Astrocyte of the cerebellum (primary cell): Measurements from ENCODE around the gene CACNG8.
A peak's percentile ranks its signal among the peaks of the same experiment; 100 is the strongest.

Experiments
- DNase-seq: peaks from one replicate; pipeline ENCODE4 v3.0.0-alpha.2; 2011; ENCODE audit warnings: low read depth
- H3K4me3 ChIP-seq: 2 replicates; pipeline ENCODE4 v1.5.1; 2011; ENCODE audit warnings: mild to moderate bottlenecking, low read depth, low read length, moderate library complexity
- in situ Hi-C: cut with HindIII; loops from 2 replicates; pipeline ENCODE4 v1.10.0; 2017; ENCODE audit warnings: low sequenced_read_pairs
- TF ChIP-seq, protein P1 (sequence below): IDR thresholded peaks from 2 replicates; pipeline ENCODE4 v1.5.1; 2012; ENCODE audit warnings: low read length, low read depth, moderate library complexity, mild to moderate bottlenecking; ENCODE audit errors: missing control alignments

The CACNG8 gene

DNA sequence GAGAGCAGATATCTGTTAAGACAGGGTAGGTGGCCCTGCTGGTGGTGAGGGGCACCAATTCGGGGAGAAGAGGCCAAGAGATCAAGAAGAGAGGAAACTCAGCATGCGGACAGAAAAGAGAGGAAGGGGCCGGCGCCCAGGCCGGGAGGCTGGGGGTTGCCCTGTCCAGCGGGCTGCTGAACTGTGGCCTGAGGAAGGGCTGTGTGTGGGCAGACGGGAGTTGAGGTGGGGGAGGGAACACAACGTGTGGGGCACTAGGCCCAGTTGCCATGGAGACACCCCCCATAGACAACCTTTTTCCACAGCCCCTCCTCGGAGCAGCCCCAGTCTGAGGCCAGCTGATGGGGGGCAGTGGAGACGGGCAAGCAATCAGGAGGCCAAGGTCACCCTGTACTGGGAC, 2.5 kb upstream of the CACNG8 start:
- no peak overlapping the region for H3K4me3 ChIP-seq
- TF ChIP-seq, protein P1, sequence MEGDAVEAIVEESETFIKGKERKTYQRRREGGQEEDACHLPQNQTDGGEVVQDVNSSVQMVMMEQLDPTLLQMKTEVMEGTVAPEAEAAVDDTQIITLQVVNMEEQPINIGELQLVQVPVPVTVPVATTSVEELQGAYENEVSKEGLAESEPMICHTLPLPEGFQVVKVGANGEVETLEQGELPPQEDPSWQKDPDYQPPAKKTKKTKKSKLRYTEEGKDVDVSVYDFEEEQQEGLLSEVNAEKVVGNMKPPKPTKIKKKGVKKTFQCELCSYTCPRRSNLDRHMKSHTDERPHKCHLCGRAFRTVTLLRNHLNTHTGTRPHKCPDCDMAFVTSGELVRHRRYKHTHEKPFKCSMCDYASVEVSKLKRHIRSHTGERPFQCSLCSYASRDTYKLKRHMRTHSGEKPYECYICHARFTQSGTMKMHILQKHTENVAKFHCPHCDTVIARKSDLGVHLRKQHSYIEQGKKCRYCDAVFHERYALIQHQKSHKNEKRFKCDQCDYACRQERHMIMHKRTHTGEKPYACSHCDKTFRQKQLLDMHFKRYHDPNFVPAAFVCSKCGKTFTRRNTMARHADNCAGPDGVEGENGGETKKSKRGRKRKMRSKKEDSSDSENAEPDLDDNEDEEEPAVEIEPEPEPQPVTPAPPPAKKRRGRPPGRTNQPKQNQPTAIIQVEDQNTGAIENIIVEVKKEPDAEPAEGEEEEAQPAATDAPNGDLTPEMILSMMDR: no peak
- DNase-seq: no peak
- in situ Hi-C loops: no loop called here

DNA sequence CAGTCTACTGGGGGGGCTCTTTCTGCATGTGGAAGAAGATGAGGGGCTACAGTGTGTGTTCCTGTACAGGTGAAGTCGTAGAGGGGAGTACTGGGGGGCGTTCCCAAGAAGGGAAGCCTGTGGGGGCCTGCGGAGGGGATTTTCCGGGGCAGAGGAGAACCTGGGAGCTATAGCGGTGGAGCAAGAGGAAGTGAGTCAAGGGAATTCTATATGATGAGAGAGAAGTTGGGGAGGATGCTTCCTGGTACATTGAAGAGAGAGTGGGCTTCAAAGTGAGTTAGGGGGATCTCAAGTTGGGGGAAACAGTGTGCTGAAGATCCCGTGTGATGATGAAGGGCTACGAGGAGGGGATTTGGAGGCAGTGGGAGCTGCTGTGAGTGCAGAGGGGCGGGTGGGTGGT, 1.9 kb upstream of the CACNG8 start:
- in situ Hi-C loops: no loop called here
- TF ChIP-seq, protein P1: no peak
- H3K4me3 ChIP-seq: no peak overlapping the region
- no peak for DNase-seq

DNA sequence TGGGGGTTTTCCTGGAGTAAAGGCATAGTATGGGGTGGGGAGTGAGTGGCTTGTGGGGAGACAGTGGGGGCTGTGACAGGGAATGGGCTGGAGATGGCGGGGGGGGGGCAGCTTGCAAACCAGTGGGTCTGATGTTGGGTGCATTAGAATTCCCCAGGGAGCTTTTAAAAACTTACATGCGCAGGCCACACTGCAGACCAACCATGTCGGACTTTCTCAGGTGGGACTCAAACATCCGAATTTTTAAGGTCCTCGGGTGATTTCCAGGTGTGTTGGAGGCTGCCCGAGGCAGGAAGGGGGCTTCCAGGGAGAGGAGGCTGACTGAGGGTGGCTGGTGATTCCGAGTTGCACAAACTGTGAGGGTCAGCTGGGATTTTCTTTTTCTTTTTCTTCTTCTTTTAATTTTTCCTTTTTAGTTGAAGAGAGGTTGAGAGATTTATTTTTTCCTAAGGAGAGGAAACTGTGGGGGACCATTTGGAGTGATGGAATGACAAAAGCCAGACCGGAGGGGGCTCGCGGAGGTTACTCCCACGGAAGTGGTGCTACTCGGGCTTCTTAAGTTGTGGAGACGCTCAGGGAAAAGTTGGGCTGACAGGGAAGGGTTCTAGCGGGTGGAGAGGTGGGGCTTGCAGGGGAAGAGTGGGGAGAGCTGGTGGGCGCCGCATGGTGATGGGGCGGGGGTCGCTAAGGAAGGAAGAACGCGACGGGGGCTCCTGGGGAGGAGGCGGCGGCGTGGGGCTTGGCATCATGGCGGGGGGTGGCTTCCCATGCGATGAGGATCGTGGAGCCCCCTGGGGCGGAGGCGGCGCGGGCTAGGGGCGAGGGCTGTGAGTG, 997 bp upstream of the CACNG8 start:
- peak overlapping the region; percentile 28 for H3K4me3 ChIP-seq
- in situ Hi-C loops: no loop called here
- TF ChIP-seq, protein P1: no peak
- no peak for DNase-seq

DNA sequence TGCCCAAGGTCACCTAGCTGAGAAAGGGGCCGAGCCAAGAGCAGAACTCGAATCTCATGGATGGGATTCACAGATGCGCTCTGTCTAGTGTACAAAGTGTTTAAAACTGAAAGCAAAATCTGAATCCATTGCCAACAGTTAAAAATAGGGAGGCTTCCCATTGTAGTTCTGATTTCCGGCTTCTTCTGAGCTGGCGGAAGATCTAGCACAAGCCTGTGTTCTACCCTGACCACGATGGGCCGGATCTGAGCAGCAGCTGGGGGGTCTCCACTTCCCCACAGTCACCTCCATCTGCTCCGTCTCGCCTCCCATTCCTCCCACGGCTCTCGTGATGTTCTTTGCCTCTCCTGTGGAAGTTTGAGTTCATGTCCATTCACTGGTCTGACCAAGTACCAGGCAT, 2.4 kb downstream of the CACNG8 start:
- no peak for DNase-seq
- in situ Hi-C loops: no loop called here
- no peak overlapping the region for H3K4me3 ChIP-seq
- TF ChIP-seq, protein P1: no peak

DNA sequence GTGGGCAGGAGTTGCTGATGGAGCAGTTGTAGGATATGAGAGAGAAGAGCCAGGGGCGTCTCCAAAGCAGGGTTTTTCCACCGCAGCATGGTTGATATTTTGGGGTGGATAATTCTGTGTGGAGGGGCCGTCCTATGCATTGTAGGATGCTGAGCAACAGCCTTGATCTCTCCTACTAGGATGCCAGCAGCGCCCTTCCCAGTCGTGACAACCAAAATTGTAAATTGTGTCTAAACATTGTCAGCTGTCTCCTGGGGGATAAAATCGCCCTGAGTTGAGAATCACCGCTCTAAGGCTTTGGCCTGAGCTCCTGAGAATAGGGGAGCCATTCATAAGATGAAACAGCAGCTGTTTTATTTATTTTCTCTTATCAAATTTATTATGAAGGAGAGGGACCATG, 4.2 kb downstream of the CACNG8 start:
- TF ChIP-seq, protein P1: no peak
- DNase-seq: no peak
- in situ Hi-C loops: no loop called here
- no peak overlapping the region for H3K4me3 ChIP-seq

DNA sequence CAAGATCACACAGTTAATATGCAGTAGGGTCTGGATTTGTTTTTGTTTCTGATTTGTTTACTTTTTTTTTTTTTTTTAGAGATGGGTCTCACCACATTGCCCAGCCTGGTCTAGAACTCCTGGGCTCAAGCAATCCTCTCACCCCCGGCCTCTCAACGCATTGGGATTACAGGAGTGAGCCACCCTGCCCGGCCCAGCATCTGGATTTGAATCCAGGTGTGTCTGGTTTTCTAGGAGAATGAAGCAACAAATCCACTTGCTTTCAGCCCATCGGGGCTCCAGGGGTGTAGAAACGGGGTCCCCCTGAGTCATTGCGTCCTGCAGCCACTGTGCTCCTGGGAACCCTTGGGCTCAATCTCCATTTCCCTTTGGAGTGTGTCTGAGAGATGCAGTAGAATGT, 6.6 kb downstream of the CACNG8 start:
- H3K4me3 ChIP-seq: no peak overlapping the region
- DNase-seq: no peak
- in situ Hi-C loops: no loop called here
- TF ChIP-seq, protein P1: no peak
